ENCODE results near the gene MSI1. TPM values are rescaled to one million over a fixed set of nuclear protein-coding genes. Genes with fewer than 3 reads are reported as not detected.

MSI1 gene
- total RNA-seq, 1 donor from 2014 or later = 1.3 TPM

DNA sequence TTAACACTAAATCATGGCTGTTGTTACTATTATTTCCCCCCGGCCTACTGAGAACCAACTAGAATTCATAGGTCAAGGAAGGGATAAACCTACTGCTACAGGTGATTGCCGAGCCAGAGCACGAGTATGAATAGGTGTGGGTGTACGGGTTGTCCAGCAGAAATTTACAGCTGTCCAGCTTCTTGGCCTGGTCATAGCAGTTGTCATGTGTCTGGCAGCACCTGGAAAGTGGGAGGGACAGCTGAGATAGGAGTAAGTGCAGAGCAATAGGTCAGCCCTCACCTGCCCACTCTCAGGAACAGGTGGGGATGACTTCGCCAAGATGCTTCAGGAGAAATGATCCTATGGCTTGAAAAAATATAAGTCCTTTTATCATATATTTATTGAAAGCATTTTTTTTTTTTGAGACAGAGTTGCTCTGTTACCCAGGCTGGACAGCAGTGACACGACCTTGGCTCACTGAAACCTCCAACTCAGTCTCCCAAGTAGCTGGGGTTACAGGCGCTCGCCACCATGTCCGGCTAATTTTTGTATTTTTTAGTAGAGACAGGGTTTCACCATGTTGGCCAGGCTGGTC lies 44.0 kb downstream of the MSI1 start:
- H3K27ac Mint-ChIP-seq (ENCODE audit: unreplicated experiment) = no peak overlapping the region
- no peaks in the 10 kb centered on the region for H3K9me3 Mint-ChIP-seq (ENCODE audit: unreplicated experiment)
- H3K36me3 Mint-ChIP-seq (ENCODE audit: unreplicated experiment) = no peaks in the 10 kb centered on the region
- peaks cover 9% of the 10 kb centered on the region for H3K4me1 Mint-ChIP-seq (ENCODE audit: unreplicated experiment)
- H3K4me3 Mint-ChIP-seq (ENCODE audit: unreplicated experiment) = no peak overlapping the region
- no peak for DNase-seq (ENCODE audit: extremely low spot score, unreplicated experiment)
- TF ChIP-seq, protein P1, sequence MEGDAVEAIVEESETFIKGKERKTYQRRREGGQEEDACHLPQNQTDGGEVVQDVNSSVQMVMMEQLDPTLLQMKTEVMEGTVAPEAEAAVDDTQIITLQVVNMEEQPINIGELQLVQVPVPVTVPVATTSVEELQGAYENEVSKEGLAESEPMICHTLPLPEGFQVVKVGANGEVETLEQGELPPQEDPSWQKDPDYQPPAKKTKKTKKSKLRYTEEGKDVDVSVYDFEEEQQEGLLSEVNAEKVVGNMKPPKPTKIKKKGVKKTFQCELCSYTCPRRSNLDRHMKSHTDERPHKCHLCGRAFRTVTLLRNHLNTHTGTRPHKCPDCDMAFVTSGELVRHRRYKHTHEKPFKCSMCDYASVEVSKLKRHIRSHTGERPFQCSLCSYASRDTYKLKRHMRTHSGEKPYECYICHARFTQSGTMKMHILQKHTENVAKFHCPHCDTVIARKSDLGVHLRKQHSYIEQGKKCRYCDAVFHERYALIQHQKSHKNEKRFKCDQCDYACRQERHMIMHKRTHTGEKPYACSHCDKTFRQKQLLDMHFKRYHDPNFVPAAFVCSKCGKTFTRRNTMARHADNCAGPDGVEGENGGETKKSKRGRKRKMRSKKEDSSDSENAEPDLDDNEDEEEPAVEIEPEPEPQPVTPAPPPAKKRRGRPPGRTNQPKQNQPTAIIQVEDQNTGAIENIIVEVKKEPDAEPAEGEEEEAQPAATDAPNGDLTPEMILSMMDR (IDR thresholded peaks at IDR 0.05) = no peak
- H3K27me3 Mint-ChIP-seq (ENCODE audit: unreplicated experiment) = peaks cover 15% of the 10 kb centered on the region

DNA sequence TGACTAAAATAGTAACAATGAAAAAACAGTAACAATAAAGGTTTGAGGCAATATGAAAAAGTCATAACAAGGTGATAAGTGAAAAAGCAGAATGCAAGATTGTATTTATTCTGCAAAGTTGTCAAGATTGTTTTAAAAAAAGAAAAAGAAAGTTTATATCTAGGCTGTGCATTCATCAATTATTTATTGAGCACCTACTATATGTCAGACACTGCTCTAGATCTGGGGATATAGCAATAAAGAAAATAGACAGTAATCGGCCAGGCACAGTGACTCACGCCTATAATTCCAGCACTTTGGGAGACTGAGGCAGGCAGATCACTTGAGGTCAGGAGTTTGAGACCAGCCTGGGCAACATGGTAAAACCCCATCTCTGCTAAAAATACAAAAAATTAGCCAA lies 45.2 kb downstream of the MSI1 start:
- Mint-ChIP-seq H3K36me3 (ENCODE audit: unreplicated experiment) (no peaks in the 10 kb centered on the region), H3K27me3 (ENCODE audit: unreplicated experiment) (peaks cover 15% of the 10 kb centered on the region), H3K4me3 (ENCODE audit: unreplicated experiment) (no peak overlapping the region), H3K27ac (ENCODE audit: unreplicated experiment) (no peak overlapping the region), H3K9me3 (ENCODE audit: unreplicated experiment) (no peaks in the 10 kb centered on the region), H3K4me1 (ENCODE audit: unreplicated experiment) (peaks cover 9% of the 10 kb centered on the region)
- DNase-seq (ENCODE audit: extremely low spot score, unreplicated experiment) = no peak
- TF ChIP-seq, protein P1 (IDR thresholded peaks at IDR 0.05) = no peak

DNA sequence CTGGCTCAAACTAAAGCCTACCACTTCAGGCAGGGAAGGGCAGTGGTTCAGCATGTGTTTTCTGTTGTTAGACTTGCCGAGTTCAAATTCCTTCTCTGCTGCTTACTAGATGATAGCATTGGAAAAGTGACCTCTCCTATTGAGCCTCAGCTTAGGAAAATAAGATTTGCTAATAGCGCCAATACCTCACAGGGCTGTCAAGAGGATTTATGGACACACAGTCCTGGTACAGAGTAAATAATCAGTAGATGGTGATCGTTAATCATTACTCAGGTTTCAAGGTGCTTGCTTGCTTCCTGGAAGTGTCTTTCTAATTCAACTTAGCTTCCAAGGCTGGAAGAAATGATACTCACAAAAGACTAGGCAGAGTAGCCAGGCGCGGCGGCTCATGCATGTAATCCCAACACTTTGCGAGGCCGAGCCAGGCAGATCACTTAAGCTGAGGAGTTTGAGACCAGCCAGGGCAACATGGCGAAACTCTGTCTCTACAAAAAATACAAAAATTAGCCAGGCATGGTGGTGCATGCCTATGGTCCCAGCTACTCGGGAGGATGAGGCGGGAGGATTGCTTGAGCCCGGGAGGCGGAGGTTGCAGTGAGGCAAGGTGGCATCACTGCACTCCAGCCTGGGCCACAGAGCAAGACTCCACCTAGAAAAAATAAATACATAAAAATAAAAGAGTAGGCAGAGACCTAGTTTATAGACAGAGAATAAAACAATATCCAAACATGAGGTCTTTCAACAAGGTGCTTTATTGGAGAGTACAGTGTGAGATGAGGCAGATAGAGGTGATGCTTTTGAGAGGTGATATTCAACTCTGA lies 47.4 kb downstream of the MSI1 start:
- no peak for DNase-seq (ENCODE audit: extremely low spot score, unreplicated experiment)

DNA sequence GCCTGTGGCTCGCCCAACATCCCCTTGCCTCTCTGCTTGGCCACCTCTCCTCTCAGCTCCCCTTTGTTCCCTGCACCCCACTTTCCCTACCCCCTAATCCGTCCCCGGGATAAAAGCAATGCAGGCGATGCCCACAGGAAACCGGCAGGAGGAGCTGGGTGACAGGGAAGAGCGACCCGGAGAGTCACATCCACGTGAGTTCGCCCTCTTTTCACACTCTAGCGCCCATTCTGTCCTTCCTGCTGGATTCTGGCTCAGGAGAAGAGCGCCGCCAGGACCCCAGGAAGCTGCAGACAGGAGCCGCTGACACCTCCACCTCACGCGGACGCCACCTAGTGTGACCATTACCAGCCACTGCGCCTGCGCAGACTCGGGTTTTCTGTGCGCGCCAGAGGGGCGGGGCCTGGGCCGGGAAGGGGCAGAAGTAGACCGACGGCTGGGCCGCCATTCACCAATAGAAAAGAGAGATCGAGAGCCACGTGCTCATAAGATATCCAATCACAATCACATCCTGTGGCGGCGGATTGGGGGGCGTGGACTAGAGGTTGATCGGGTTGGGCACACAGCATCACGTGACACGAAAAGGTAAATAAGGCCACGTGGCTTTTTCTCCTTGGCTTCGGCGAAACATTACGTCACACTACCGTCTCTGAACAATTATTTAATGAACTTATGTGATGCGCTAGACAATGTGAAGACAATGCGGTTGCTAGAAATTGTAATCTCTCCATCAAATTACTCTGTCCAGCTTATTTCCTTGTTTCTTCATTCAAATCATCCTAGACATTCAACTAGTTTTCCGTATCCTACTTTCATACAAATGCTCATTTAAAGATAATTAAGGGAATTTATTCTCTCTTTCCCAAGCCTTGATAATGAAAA lies 51.5 kb downstream of the MSI1 start:
- TF ChIP-seq, protein P1 (IDR thresholded peaks at IDR 0.05) = peak; percentile 68
- Mint-ChIP-seq H3K4me3 (ENCODE audit: unreplicated experiment) (peak overlapping the region; percentile 88), H3K27me3 (ENCODE audit: unreplicated experiment) (peaks cover 13% of the 10 kb centered on the region), H3K36me3 (ENCODE audit: unreplicated experiment) (no peaks in the 10 kb centered on the region), H3K9me3 (ENCODE audit: unreplicated experiment) (no peaks in the 10 kb centered on the region), H3K27ac (ENCODE audit: unreplicated experiment) (peak overlapping the region; percentile 92), H3K4me1 (ENCODE audit: unreplicated experiment) (peaks cover 9% of the 10 kb centered on the region)
- DNase-seq (ENCODE audit: extremely low spot score, unreplicated experiment) = peak; percentile 99

More for the DNA sequence above, 47.4 kb downstream of the MSI1 start:
- Mint-ChIP-seq H3K4me1 (ENCODE audit: unreplicated experiment) (peaks cover 18% of the 10 kb centered on the region), H3K4me3 (ENCODE audit: unreplicated experiment) (no peak overlapping the region), H3K36me3 (ENCODE audit: unreplicated experiment) (no peaks in the 10 kb centered on the region), H3K9me3 (ENCODE audit: unreplicated experiment) (no peaks in the 10 kb centered on the region), H3K27me3 (ENCODE audit: unreplicated experiment) (peaks cover 15% of the 10 kb centered on the region), H3K27ac (ENCODE audit: unreplicated experiment) (no peak overlapping the region)
- TF ChIP-seq, protein P1 (IDR thresholded peaks at IDR 0.05) = no peak

Measured in osteocyte (in vitro differentiated cells).